SU-DHL-6 (cell line): ENCODE data around the gene CCNY.

Source experiments
- H2AFZ ChIP-seq: fragments of 200-600 bp; sonication (generic); 2 replicates; pipeline ENCODE4 v1.6.1; 2014; ENCODE audit warnings: low read depth, mild to moderate bottlenecking, moderate library complexity, mixed read lengths, antibody characterized with exemption, low read length; ENCODE audit not compliant: severe bottlenecking
- H3F3A ChIP-seq: fragments of 200-600 bp; shearing (Covaris generic); 2 replicates; pipeline ENCODE4 v1.6.0; 2016; ENCODE audit warnings: antibody characterized with exemption, mild to moderate bottlenecking; ENCODE audit not compliant: insufficient read depth
- H3K27ac ChIP-seq: fragments of 200-600 bp; sonication (generic); 2 replicates; pipeline ENCODE4 v1.5.1; 2016; ENCODE audit warnings: low read depth, mild to moderate bottlenecking, low read length, moderate library complexity, mixed read lengths
- H3K27me3 ChIP-seq: fragments of 200-600 bp; sonication (generic), shearing (Covaris generic); 2 replicates; pipeline ENCODE4 v1.6.0; 2014; ENCODE audit warnings: mild to moderate bottlenecking, low read length
- H3K36me3 ChIP-seq: fragments of 200-600 bp; sonication (generic); 2 replicates; pipeline ENCODE4 v1.6.1; 2014; ENCODE audit warnings: mild to moderate bottlenecking, low read length, mixed read lengths
- H3K4me2 ChIP-seq: fragments of 300-600, 200-600 bp; shearing (Covaris generic), sonication (generic); 2 replicates; pipeline ENCODE4 v1.6.0; 2014; ENCODE audit warnings: low read length, low read depth, mild to moderate bottlenecking; ENCODE audit not compliant: poor library complexity, severe bottlenecking
- H3K4me3 ChIP-seq: fragments of 200-600 bp; sonication (generic); 2 replicates; pipeline ENCODE4 v1.5.1; 2014; ENCODE audit warnings: antibody characterized with exemption, low read length, mild to moderate bottlenecking, mixed read lengths; ENCODE audit not compliant: insufficient read depth, poor library complexity, severe bottlenecking
- H3K79me2 ChIP-seq: fragments of 200-600 bp; sonication (generic); 2 replicates; pipeline ENCODE4 v1.6.1; 2014; ENCODE audit warnings: mild to moderate bottlenecking, low read length, moderate library complexity; ENCODE audit not compliant: insufficient read depth
- H3K9ac ChIP-seq: fragments of 200-600 bp; sonication (generic); 2 replicates; pipeline ENCODE4 v1.7.0; 2014; ENCODE audit warnings: mild to moderate bottlenecking, low read length
- H3K9me2 ChIP-seq: fragments of 200-600 bp; sonication (generic); replicated peaks from 2 replicates; pipeline ENCODE4 v1.6.1; 2014; ENCODE audit warnings: low read length; ENCODE audit not compliant: insufficient read depth
- H3K9me3 ChIP-seq: fragments of 200-600 bp; sonication (generic); 2 replicates; pipeline ENCODE4 v1.6.1; 2014; ENCODE audit warnings: low read length, mixed read lengths; ENCODE audit not compliant: insufficient read depth
- H4K20me1 ChIP-seq: fragments of 200-600 bp; sonication (generic); 2 replicates; pipeline ENCODE4 v1.6.1; 2014; ENCODE audit warnings: low read depth, mild to moderate bottlenecking, antibody characterized with exemption, low read length, moderate library complexity, mixed read lengths
- EZH2phosphoT487 ChIP-seq: fragments of 200-600 bp; sonication (generic), shearing (Covaris generic); conservative IDR thresholded peaks from 2 replicates; pipeline ENCODE4 v1.6.1; 2018; ENCODE audit warnings: mild to moderate bottlenecking, antibody characterized with exemption, low read length, moderate library complexity, mixed read lengths
- TF ChIP-seq, protein P1 (sequence below): fragments of 200-600 bp; sonication (generic); IDR thresholded peaks from one replicate; pipeline ENCODE4 v1.5.1; 2017; ENCODE audit warnings: antibody characterized with exemption, mild to moderate bottlenecking, low read length, moderate library complexity; ENCODE audit not compliant: insufficient read depth, poor library complexity, severe bottlenecking

Gene CCNY

GRCh38 chr10:35375091-35375765, 38.9 kb downstream of the CCNY start:
- H2AFZ ChIP-seq = no peak overlapping the region
- H3K79me2 ChIP-seq = peaks cover 16% of the 10 kb centered on the region
- peaks cover 9% of the 10 kb centered on the region for H4K20me1 ChIP-seq
- H3K27ac ChIP-seq = no peak overlapping the region
- no peaks in the 10 kb centered on the region for H3K27me3 ChIP-seq
- no peak overlapping the region for H3K9ac ChIP-seq
- H3F3A ChIP-seq = no peaks in the 10 kb centered on the region
- no peak for TF ChIP-seq EZH2phosphoT487
- TF ChIP-seq, protein P1, sequence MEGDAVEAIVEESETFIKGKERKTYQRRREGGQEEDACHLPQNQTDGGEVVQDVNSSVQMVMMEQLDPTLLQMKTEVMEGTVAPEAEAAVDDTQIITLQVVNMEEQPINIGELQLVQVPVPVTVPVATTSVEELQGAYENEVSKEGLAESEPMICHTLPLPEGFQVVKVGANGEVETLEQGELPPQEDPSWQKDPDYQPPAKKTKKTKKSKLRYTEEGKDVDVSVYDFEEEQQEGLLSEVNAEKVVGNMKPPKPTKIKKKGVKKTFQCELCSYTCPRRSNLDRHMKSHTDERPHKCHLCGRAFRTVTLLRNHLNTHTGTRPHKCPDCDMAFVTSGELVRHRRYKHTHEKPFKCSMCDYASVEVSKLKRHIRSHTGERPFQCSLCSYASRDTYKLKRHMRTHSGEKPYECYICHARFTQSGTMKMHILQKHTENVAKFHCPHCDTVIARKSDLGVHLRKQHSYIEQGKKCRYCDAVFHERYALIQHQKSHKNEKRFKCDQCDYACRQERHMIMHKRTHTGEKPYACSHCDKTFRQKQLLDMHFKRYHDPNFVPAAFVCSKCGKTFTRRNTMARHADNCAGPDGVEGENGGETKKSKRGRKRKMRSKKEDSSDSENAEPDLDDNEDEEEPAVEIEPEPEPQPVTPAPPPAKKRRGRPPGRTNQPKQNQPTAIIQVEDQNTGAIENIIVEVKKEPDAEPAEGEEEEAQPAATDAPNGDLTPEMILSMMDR = no peak
- H3K9me2 ChIP-seq = no peaks in the 10 kb centered on the region
- H3K36me3 ChIP-seq = no peaks in the 10 kb centered on the region
- no peak overlapping the region for H3K4me2 ChIP-seq
- no peaks in the 10 kb centered on the region for H3K9me3 ChIP-seq
- no peak overlapping the region for H3K4me3 ChIP-seq

DNA sequence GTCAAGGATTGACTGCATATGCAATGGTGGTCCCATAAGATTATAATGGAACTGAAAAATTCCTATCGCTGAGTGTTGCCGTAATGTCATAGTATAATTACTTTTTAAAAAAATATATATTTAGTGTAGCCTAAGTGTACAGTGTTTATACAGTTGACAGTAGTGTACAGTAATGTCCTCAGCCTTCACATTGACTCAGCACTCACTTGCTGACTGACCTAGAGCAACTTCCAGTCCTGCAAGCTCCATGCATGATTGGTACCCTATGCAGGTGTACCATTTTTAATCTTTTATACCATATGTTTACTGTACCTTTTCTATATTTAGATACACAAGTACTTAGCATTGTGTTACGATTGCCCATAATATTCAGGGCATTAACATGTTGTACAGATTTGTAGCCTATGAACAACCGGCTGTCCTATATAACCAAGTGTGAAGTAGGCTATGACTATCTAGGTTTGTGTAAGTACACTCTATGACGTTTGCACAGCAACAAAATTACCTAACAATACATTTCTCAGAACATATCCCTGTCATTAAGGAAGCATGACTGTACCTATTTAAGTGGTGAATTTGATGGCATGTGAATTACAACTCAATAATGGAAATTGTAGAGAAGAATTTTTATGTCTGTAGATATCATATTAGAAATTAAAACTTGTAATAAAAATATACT, 40.9 kb downstream of the CCNY start:
- H3K4me3 ChIP-seq = no peak overlapping the region
- no peaks in the 10 kb centered on the region for H3K27me3 ChIP-seq
- no peak overlapping the region for H2AFZ ChIP-seq
- peaks cover 9% of the 10 kb centered on the region for H4K20me1 ChIP-seq
- no peaks in the 10 kb centered on the region for H3K9me2 ChIP-seq
- H3K4me2 ChIP-seq = no peak overlapping the region
- TF ChIP-seq, protein P1 = no peak
- TF ChIP-seq EZH2phosphoT487 = no peak
- H3K9ac ChIP-seq = no peak overlapping the region
- H3K9me3 ChIP-seq = no peaks in the 10 kb centered on the region
- no peak overlapping the region for H3K27ac ChIP-seq
- no peaks in the 10 kb centered on the region for H3F3A ChIP-seq
- H3K79me2 ChIP-seq = peaks cover 22% of the 10 kb centered on the region
- no peaks in the 10 kb centered on the region for H3K36me3 ChIP-seq

DNA sequence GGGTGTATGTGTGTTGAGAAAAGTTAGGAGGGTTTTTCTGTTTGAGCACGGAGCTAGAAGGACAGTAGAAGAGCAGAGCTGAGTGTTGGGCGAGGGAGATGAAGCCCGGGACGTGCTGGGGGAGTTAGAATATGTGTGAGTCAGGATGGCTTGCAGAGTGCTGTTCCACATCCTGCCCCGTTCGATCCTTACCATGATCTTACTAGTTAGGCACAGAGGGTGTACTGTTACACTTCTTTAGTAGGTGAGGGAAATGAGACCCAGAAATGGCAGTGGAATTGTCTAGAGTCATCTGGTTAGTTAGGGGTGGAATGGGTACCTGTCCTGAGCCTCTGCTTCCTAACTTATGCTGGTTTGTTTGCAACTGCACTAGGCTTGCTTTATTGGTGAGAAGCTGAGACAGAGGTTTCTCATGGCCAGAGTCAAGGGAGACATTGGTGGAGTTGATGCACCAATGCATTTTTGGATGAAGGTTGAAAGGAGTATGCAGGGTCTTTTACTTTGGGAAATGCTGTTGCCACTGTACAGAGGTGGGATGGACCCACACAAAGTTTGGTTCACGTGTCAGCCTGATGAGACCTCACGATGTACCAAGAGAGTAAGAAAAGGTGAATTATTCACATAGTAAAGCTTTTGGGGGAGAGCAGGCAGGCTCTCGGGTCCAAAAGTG, 42.4 kb downstream of the CCNY start:
- no peak overlapping the region for H3K4me3 ChIP-seq
- H3K9ac ChIP-seq = no peak overlapping the region
- peaks cover 6% of the 10 kb centered on the region for H4K20me1 ChIP-seq
- H3F3A ChIP-seq = no peaks in the 10 kb centered on the region
- H3K27me3 ChIP-seq = no peaks in the 10 kb centered on the region
- no peak overlapping the region for H3K27ac ChIP-seq
- H3K36me3 ChIP-seq = no peaks in the 10 kb centered on the region
- TF ChIP-seq EZH2phosphoT487 = no peak
- TF ChIP-seq, protein P1 = no peak
- peak overlapping the region; percentile 38 for H3K4me2 ChIP-seq
- no peak overlapping the region for H2AFZ ChIP-seq
- peaks cover 22% of the 10 kb centered on the region for H3K79me2 ChIP-seq
- no peaks in the 10 kb centered on the region for H3K9me3 ChIP-seq
- H3K9me2 ChIP-seq = no peaks in the 10 kb centered on the region
